Testis (tissue), 2 donors: Measurements from ENCODE around the gene DPP10.

Source experiments
- CTCF ChIP-seq, 3 experiments: fragments of 450-650 bp in 2 of 3; fragments of 200-600 bp in 1 of 3; sonication (generic) in 1 of 3; IDR thresholded peaks; one replicate each; pipeline ENCODE4 v1.5.1; 2016 to 2019; ENCODE audit warnings: antibody characterized with exemption in 3 of 3, mild to moderate bottlenecking in 2 of 3, moderate library complexity in 1 of 3
- POLR2A ChIP-seq: fragments of 450-650 bp; IDR thresholded peaks from one replicate; pipeline ENCODE4 v1.6.1; 2017; ENCODE audit warnings: antibody characterized with exemption, mild to moderate bottlenecking, moderate library complexity

- TF ChIP-seq CTCF (IDR thresholded peaks at IDR 0.05) (no peak), POLR2A (no peak)
Measured at GRCh38 chr2:114962532-114962931, 520.1 kb downstream of the DPP10 start.
